ENCODE measurements around the gene C13orf46. TPM values are rescaled to one million over a fixed set of nuclear protein-coding genes. Genes with fewer than 3 reads are reported as not detected.

The C13orf46 gene
- total RNA-seq, 1 experiment from 2014 or later, result not detected

GRCh38 chr13:113976711-113977684, 3.1 kb upstream of the C13orf46 start:
- H3K4me3 ChIP-seq, result no peak overlapping the region
- H3K36me3 ChIP-seq, result peaks cover 54% of the 10 kb centered on the region
- DNase-seq (ENCODE audit: low read depth in 1 of 2, low spot score in 2 of 2), result peak; percentile 78 to 85
- peaks cover 25% of the 10 kb centered on the region for H3K4me1 ChIP-seq (replicated peaks)
- H3K27ac ChIP-seq, result peak overlapping the region; percentile 81
- no peaks in the 10 kb centered on the region for H3K27me3 ChIP-seq (replicated peaks)
- H3K9me3 ChIP-seq (replicated peaks), result no peaks in the 10 kb centered on the region

GRCh38 chr13:113975416-113975815, 1.5 kb upstream of the C13orf46 start:
- Histone ChIP-seq H3K36me3 (peaks cover 48% of the 10 kb centered on the region), H3K27me3 (replicated peaks) (no peaks in the 10 kb centered on the region), H3K4me1 (replicated peaks) (peaks cover 12% of the 10 kb centered on the region), H3K9me3 (replicated peaks) (no peaks in the 10 kb centered on the region), H3K27ac (no peak overlapping the region), H3K4me3 (no peak overlapping the region)
- DNase-seq (ENCODE audit: low read depth in 1 of 2, low spot score in 2 of 2), result no peak

GRCh38 chr13:113974304-113975281, 717 bp upstream of the C13orf46 start:
- no peaks in the 10 kb centered on the region for H3K9me3 ChIP-seq (replicated peaks)
- H3K27me3 ChIP-seq (replicated peaks), result no peaks in the 10 kb centered on the region
- no peak for DNase-seq (ENCODE audit: low read depth in 1 of 2, low spot score in 2 of 2)
- H3K36me3 ChIP-seq, result peaks cover 40% of the 10 kb centered on the region
- no peak overlapping the region for H3K4me3 ChIP-seq
- no peak overlapping the region for H3K27ac ChIP-seq
- H3K4me1 ChIP-seq (replicated peaks), result peaks cover 12% of the 10 kb centered on the region

GRCh38 chr13:113972451-113973217, 1.2 kb downstream of the C13orf46 start:
- H3K4me3 ChIP-seq, result no peak overlapping the region
- H3K9me3 ChIP-seq (replicated peaks), result no peaks in the 10 kb centered on the region
- H3K4me1 ChIP-seq (replicated peaks), result peaks cover 12% of the 10 kb centered on the region
- peaks cover 32% of the 10 kb centered on the region for H3K36me3 ChIP-seq
- no peak overlapping the region for H3K27ac ChIP-seq
- no peaks in the 10 kb centered on the region for H3K27me3 ChIP-seq (replicated peaks)
- no peak for DNase-seq (ENCODE audit: low read depth in 1 of 2, low spot score in 2 of 2)

- Histone ChIP-seq H3K27me3 (replicated peaks) (no peaks in the 10 kb centered on the region), H3K4me1 (replicated peaks) (peaks cover 3% of the 10 kb centered on the region), H3K27ac (no peak overlapping the region), H3K36me3 (peaks cover 28% of the 10 kb centered on the region), H3K4me3 (no peak overlapping the region), H3K9me3 (replicated peaks) (no peaks in the 10 kb centered on the region)
- no peak for DNase-seq (ENCODE audit: low read depth in 1 of 2, low spot score in 2 of 2)
Measured at GRCh38 chr13:113971471-113972231, 2.2 kb downstream of the C13orf46 start.

- DNase-seq (ENCODE audit: low read depth in 1 of 2, low spot score in 2 of 2), result no peak
- Histone ChIP-seq H3K27ac (no peak overlapping the region), H3K4me3 (no peak overlapping the region), H3K9me3 (replicated peaks) (no peaks in the 10 kb centered on the region), H3K36me3 (peaks cover 33% of the 10 kb centered on the region), H3K27me3 (replicated peaks) (no peaks in the 10 kb centered on the region), H3K4me1 (replicated peaks) (no peaks in the 10 kb centered on the region)
Measured at GRCh38 chr13:113970810-113971470, 2.9 kb downstream of the C13orf46 start.

GRCh38 chr13:113969973-113970611, 3.8 kb downstream of the C13orf46 start:
- Histone ChIP-seq H3K27me3 (replicated peaks) (no peaks in the 10 kb centered on the region), H3K9me3 (replicated peaks) (no peaks in the 10 kb centered on the region), H3K27ac (no peak overlapping the region), H3K4me1 (replicated peaks) (no peaks in the 10 kb centered on the region), H3K4me3 (no peak overlapping the region), H3K36me3 (peaks cover 25% of the 10 kb centered on the region)
- no peak for DNase-seq (ENCODE audit: low read depth in 1 of 2, low spot score in 2 of 2)

- no peaks in the 10 kb centered on the region for H3K27me3 ChIP-seq (replicated peaks)
- DNase-seq (ENCODE audit: low read depth in 1 of 2, low spot score in 2 of 2), result no peak
Measured at GRCh38 chr13:113969311-113969972, 4.4 kb downstream of the C13orf46 start.

GRCh38 chr13:113968463-113969310, 5.2 kb downstream of the C13orf46 start:
- no peaks in the 10 kb centered on the region for H3K4me1 ChIP-seq (replicated peaks)
- no peak overlapping the region for H3K27ac ChIP-seq
- no peak for DNase-seq (ENCODE audit: low read depth in 1 of 2, low spot score in 2 of 2)
- no peaks in the 10 kb centered on the region for H3K9me3 ChIP-seq (replicated peaks)
- H3K36me3 ChIP-seq, result peaks cover 19% of the 10 kb centered on the region
- H3K4me3 ChIP-seq, result no peak overlapping the region
- no peaks in the 10 kb centered on the region for H3K27me3 ChIP-seq (replicated peaks)

More at GRCh38 chr13:113969311-113969972, 4.4 kb downstream of the C13orf46 start:
- Histone ChIP-seq H3K27ac (no peak overlapping the region), H3K9me3 (replicated peaks) (no peaks in the 10 kb centered on the region), H3K4me1 (replicated peaks) (no peaks in the 10 kb centered on the region), H3K36me3 (peaks cover 21% of the 10 kb centered on the region), H3K4me3 (no peak overlapping the region)

GRCh38 chr13:113967729-113968462, 6.0 kb downstream of the C13orf46 start:
- no peak overlapping the region for H3K27ac ChIP-seq
- no peaks in the 10 kb centered on the region for H3K4me1 ChIP-seq (replicated peaks)
- H3K36me3 ChIP-seq, result peaks cover 11% of the 10 kb centered on the region; the same call in 1 of the 2 replicates
- no peak for DNase-seq (ENCODE audit: low read depth in 1 of 2, low spot score in 2 of 2)
- no peaks in the 10 kb centered on the region for H3K27me3 ChIP-seq (replicated peaks)
- no peaks in the 10 kb centered on the region for H3K9me3 ChIP-seq (replicated peaks)
- H3K4me3 ChIP-seq, result no peak overlapping the region
